ENCODE results near the gene FBXL7.

GRCh38 chr5:15480436-15480835 lies 19.5 kb upstream of the FBXL7 start:
- TF ChIP-seq, protein P1, sequence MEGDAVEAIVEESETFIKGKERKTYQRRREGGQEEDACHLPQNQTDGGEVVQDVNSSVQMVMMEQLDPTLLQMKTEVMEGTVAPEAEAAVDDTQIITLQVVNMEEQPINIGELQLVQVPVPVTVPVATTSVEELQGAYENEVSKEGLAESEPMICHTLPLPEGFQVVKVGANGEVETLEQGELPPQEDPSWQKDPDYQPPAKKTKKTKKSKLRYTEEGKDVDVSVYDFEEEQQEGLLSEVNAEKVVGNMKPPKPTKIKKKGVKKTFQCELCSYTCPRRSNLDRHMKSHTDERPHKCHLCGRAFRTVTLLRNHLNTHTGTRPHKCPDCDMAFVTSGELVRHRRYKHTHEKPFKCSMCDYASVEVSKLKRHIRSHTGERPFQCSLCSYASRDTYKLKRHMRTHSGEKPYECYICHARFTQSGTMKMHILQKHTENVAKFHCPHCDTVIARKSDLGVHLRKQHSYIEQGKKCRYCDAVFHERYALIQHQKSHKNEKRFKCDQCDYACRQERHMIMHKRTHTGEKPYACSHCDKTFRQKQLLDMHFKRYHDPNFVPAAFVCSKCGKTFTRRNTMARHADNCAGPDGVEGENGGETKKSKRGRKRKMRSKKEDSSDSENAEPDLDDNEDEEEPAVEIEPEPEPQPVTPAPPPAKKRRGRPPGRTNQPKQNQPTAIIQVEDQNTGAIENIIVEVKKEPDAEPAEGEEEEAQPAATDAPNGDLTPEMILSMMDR (IDR thresholded peaks at IDR 0.05; ENCODE audit: extremely low read depth in 1 of 2, insufficient read depth in 1 of 2, low read depth in 1 of 2, low read length in 2 of 2), result no peak
- no peak for TF ChIP-seq JUN (IDR thresholded peaks at IDR 0.05; ENCODE audit: borderline replicate concordance, insufficient read depth, insufficient read length, low read depth)
- no peak for TF ChIP-seq EZH2 (IDR thresholded peaks at IDR 0.05; ENCODE audit: borderline replicate concordance, low read depth, low read length, severe bottlenecking)
- TF ChIP-seq FOS (IDR thresholded peaks at IDR 0.05; ENCODE audit: borderline replicate concordance, insufficient read depth, low read length), result no peak
- TF ChIP-seq MYC (IDR thresholded peaks at IDR 0.05; ENCODE audit: low read depth, low read length), result no peak
- no peak for TF ChIP-seq POLR2A (IDR thresholded peaks at IDR 0.05; ENCODE audit: low read depth, low read length)
- no peak for TF ChIP-seq POLR2AphosphoS5 (IDR thresholded peaks at IDR 0.05; ENCODE audit: insufficient read depth, low read depth, low read length)

All from endothelial cell of umbilical vein (primary cell).